ENCODE results near the gene USP37. TPM values are rescaled to one million over a fixed set of nuclear protein-coding genes. Genes with fewer than 3 reads are reported as not detected.
"Not testable (repeated sequence)": the region's sequence is repeated elsewhere in the genome, so short reads cannot be mapped to it uniquely, and the experiment has no call there.

Gene USP37
- total RNA-seq, 1 experiment from 2014 or later: 7.4 TPM

- in situ Hi-C loops (cut with HindIII; ENCODE audit: low pct_unique_long_range_greater_than_20kb, low sequenced_read_pairs): no loop called here
- DNase-seq (ENCODE audit: low read depth, low spot score): no peak
Measured at GRCh38 chr2:218566296-218566695, 1.9 kb downstream of the USP37 start.

GRCh38 chr2:218564056-218564455 lies 4.1 kb downstream of the USP37 start:
- in situ Hi-C loops (cut with HindIII; ENCODE audit: low pct_unique_long_range_greater_than_20kb, low sequenced_read_pairs): no loop called here
- no peak for DNase-seq (ENCODE audit: low read depth, low spot score)

- no peak for DNase-seq (ENCODE audit: low read depth, low spot score)
- in situ Hi-C loops (cut with HindIII; ENCODE audit: low pct_unique_long_range_greater_than_20kb, low sequenced_read_pairs): no loop called here
Measured at GRCh38 chr2:218558986-218559385, 9.2 kb downstream of the USP37 start.

DNA sequence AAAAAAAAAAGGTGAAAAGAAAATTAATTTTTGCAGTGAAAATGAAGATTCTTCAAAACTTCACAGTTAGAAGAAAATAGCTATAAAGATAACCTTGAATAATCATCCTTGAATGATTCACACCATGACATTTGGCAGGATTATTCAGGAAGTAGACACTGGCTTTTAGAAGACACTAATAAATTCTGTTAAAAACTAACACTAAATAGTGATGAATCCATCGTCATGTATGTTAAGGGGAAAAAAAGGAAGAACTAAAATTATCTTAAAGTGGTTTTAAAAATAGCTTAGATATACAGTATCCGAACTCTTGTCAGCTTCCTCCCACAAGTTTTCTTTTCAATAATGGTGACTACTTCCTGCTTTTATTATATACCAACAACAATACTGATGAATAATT lies 10.2 kb downstream of the USP37 start:
- no peak for DNase-seq (ENCODE audit: low read depth, low spot score)
- in situ Hi-C loops (cut with HindIII; ENCODE audit: low pct_unique_long_range_greater_than_20kb, low sequenced_read_pairs): no loop called here

- DNase-seq (ENCODE audit: low read depth, low spot score): no peak
- in situ Hi-C loops (cut with HindIII; ENCODE audit: low pct_unique_long_range_greater_than_20kb, low sequenced_read_pairs): no loop called here
Measured at GRCh38 chr2:218555527-218555926, 12.6 kb downstream of the USP37 start.

DNA sequence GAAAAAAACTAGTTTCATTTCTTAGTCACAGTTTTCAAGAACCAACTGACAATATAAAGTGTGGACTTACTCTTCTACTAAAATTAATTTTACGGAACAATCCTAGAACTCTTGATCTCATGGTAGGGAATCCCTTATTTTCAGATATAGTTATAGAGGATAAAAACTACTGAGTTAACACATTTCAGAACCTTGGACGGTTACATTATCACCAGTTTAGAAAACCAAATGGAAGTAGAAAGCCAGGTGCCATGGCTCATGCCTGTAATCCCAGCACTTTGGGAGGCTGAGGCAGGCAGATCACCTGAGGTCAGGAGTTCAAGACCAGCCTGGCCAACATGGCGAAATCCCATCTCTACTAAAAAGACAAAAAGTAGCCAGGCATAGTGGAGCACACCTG lies 13.9 kb downstream of the USP37 start:
- DNase-seq (ENCODE audit: low read depth, low spot score); in situ Hi-C loops (cut with HindIII; ENCODE audit: low pct_unique_long_range_greater_than_20kb, low sequenced_read_pairs): not testable (repeated sequence)

GRCh38 chr2:218547978-218548377 lies 20.2 kb downstream of the USP37 start:
- in situ Hi-C loops (cut with HindIII; ENCODE audit: low pct_unique_long_range_greater_than_20kb, low sequenced_read_pairs): no loop called here
- DNase-seq (ENCODE audit: low read depth, low spot score): no peak

- in situ Hi-C loops (cut with HindIII; ENCODE audit: low pct_unique_long_range_greater_than_20kb, low sequenced_read_pairs): no loop called here
- DNase-seq (ENCODE audit: low read depth, low spot score): no peak
Measured at GRCh38 chr2:218547511-218547910, 20.6 kb downstream of the USP37 start.

- no peak for DNase-seq (ENCODE audit: low read depth, low spot score)
- in situ Hi-C loops (cut with HindIII; ENCODE audit: low pct_unique_long_range_greater_than_20kb, low sequenced_read_pairs): no loop called here
Measured at GRCh38 chr2:218546012-218546411, 22.1 kb downstream of the USP37 start.

- in situ Hi-C loops (cut with HindIII; ENCODE audit: low pct_unique_long_range_greater_than_20kb, low sequenced_read_pairs): no loop called here
- DNase-seq (ENCODE audit: low read depth, low spot score): no peak
Measured at GRCh38 chr2:218540015-218540414, 28.1 kb downstream of the USP37 start.

GRCh38 chr2:218536804-218537494 lies 31.2 kb downstream of the USP37 start:
- in situ Hi-C loops (cut with HindIII; ENCODE audit: low pct_unique_long_range_greater_than_20kb, low sequenced_read_pairs): no loop called here
- no peak for DNase-seq (ENCODE audit: low read depth, low spot score)

GRCh38 chr2:218529990-218530389 lies 38.2 kb downstream of the USP37 start:
- in situ Hi-C loops (cut with HindIII; ENCODE audit: low pct_unique_long_range_greater_than_20kb, low sequenced_read_pairs): no loop called here

GRCh38 chr2:218528409-218528808 lies 39.7 kb downstream of the USP37 start:
- DNase-seq (ENCODE audit: low read depth, low spot score); in situ Hi-C loops (cut with HindIII; ENCODE audit: low pct_unique_long_range_greater_than_20kb, low sequenced_read_pairs): not testable (repeated sequence)

More at GRCh38 chr2:218529990-218530389, 38.2 kb downstream of the USP37 start:
- no peak for DNase-seq (ENCODE audit: low read depth, low spot score)

GRCh38 chr2:218523651-218524050 lies 44.5 kb downstream of the USP37 start:
- in situ Hi-C loops (cut with HindIII; ENCODE audit: low pct_unique_long_range_greater_than_20kb, low sequenced_read_pairs): no loop called here
- DNase-seq (ENCODE audit: low read depth, low spot score): no peak

- in situ Hi-C loops (cut with HindIII; ENCODE audit: low pct_unique_long_range_greater_than_20kb, low sequenced_read_pairs): no loop called here
- no peak for DNase-seq (ENCODE audit: low read depth, low spot score)
Measured at GRCh38 chr2:218518876-218519275, 49.3 kb downstream of the USP37 start.

DNA sequence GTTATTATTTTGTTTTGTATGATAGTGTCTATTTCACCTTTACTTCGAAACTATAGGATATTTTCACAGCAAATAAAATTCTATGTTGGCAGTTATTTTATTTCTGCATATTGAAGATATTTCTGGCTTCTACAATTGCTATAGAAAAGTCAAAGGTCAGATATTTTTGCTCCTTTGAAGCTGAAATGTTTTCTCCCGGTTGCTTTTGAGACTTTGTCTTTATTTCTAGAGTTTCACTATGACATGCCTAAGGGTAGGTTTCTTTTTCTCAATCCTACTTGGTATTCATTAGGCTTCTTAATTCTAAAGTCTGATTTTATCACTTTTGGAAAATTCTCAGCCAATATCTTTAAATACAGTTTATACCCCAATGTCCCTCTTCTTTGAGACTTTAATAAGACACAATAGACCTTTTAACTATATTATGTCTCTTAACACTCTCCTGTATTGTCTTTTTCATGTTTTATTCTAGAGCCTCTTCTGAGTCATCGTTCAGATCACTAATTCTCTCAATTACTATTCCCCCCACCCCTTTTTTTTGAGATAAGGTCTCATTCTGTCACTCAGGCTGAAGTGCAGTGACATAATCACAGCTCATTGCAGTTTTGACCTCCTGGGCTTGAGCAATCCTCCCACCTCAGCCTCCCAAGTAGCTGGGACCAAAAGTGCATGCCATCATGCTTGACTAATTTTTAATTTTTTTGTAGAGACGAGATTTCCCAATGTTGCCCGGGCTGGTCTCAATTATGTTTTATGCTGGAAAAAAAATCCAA lies 50.5 kb downstream of the USP37 start:
- DNase-seq (ENCODE audit: low read depth, low spot score): no peak
- in situ Hi-C loops (cut with HindIII; ENCODE audit: low pct_unique_long_range_greater_than_20kb, low sequenced_read_pairs): no loop called here

- peak; percentile 19 for DNase-seq (ENCODE audit: low read depth, low spot score)
- in situ Hi-C loops (cut with HindIII; ENCODE audit: low pct_unique_long_range_greater_than_20kb, low sequenced_read_pairs): no loop called here
Measured at GRCh38 chr2:218516614-218517013, 51.5 kb downstream of the USP37 start.

GRCh38 chr2:218513676-218514075 lies 54.5 kb downstream of the USP37 start:
- in situ Hi-C loops (cut with HindIII; ENCODE audit: low pct_unique_long_range_greater_than_20kb, low sequenced_read_pairs): no loop called here
- DNase-seq (ENCODE audit: low read depth, low spot score): no peak

DNA sequence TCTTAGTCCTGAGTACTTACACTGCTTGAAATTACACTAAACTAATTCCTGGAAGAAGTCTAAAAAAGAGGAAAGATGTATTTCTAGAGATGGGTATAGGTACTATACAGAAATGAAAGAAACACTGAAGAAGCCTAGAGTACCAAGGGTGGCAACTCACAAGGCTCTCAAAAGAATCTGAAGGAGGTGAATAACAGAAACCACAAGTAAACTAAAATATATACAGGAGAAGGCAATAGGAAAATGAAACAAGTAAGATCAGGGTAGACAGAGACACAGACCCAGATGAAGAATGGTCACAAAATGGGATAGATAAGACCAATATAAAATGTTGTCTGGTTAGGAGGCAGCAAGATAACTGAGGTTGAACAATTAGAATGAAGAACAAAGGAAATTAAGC lies 59.9 kb downstream of the USP37 start:
- in situ Hi-C loops (cut with HindIII; ENCODE audit: low pct_unique_long_range_greater_than_20kb, low sequenced_read_pairs): no loop called here
- DNase-seq (ENCODE audit: low read depth, low spot score): no peak
